ENCODE results near the gene LIMA1.

DNA sequence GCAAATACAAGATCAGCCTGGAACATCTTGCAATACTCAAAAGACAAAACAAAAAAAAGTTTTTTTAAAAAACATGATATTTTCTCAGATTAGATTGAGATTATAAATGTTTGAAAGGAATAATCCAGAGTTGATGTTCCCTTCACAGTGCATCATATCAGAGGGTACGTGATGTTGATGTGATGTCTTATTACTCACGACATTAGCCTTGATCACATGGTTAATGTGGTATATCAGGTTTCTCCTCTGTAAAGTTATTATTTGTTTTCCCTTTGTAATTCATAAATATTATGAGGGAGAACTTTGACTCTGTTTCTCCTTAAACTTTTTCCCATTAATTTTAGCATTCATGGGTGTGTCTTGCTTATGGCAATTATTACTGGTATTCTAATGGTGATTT is 26.6 kb downstream of the LIMA1 start:
- no peak for TF ChIP-seq EZH2 (IDR thresholded peaks at IDR 0.05; ENCODE audit: borderline replicate concordance, insufficient read depth, low read depth, low read length, poor library complexity, severe bottlenecking)
- TF ChIP-seq, protein P1, sequence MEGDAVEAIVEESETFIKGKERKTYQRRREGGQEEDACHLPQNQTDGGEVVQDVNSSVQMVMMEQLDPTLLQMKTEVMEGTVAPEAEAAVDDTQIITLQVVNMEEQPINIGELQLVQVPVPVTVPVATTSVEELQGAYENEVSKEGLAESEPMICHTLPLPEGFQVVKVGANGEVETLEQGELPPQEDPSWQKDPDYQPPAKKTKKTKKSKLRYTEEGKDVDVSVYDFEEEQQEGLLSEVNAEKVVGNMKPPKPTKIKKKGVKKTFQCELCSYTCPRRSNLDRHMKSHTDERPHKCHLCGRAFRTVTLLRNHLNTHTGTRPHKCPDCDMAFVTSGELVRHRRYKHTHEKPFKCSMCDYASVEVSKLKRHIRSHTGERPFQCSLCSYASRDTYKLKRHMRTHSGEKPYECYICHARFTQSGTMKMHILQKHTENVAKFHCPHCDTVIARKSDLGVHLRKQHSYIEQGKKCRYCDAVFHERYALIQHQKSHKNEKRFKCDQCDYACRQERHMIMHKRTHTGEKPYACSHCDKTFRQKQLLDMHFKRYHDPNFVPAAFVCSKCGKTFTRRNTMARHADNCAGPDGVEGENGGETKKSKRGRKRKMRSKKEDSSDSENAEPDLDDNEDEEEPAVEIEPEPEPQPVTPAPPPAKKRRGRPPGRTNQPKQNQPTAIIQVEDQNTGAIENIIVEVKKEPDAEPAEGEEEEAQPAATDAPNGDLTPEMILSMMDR (IDR thresholded peaks at IDR 0.05) = no peak
